Body of pancreas (tissue), 4 donors: ENCODE results near the gene AGAP1. TPM values are rescaled to one million over a fixed set of nuclear protein-coding genes. Genes with fewer than 3 reads are reported as not detected.

Experiments used
- ATAC-seq: fragments of 150-250 bp; one replicate; pipeline ENCODE4 v1.9.1; 2016
- DNase-seq, 4 donors: peaks; one replicate each; pipeline ENCODE4 v3.0.0-alpha.2; 2019
- H3K27ac ChIP-seq, 4 donors: fragments of 200-600 bp; sonication (generic); 1 replicate in 3 of 4; 2 replicates in 1 of 4; pipeline versions ENCODE4 v1.5.1 to v1.6.1; 2016 to 2019; ENCODE audit warnings: mild to moderate bottlenecking in 1 of 4, mixed read lengths in 1 of 4, moderate library complexity in 1 of 4
- H3K27me3 ChIP-seq, 2 donors: fragments of 200-600 bp; sonication (generic); one replicate each; pipeline ENCODE4 v1.6.0; 2016; ENCODE audit warnings: mild to moderate bottlenecking in 1 of 2
- H3K36me3 ChIP-seq, 2 donors: fragments of 200-600 bp; sonication (generic); replicated peaks in 1 of 2; 2 replicates each; pipeline ENCODE4 v1.5.1; 2016; ENCODE audit warnings: low read depth in 2 of 2; ENCODE audit not compliant: insufficient read depth in 1 of 2
- H3K4me1 ChIP-seq: fragments of 200-600 bp; sonication (generic); one replicate; pipeline ENCODE4 v1.6.0; 2016
- H3K4me3 ChIP-seq, 2 donors: fragments of 200-600 bp; sonication (generic); 1 replicate in 1 of 2; 2 replicates in 1 of 2; pipeline ENCODE4 v1.5.1; 2016 to 2019
- H3K9me3 ChIP-seq, 3 donors: fragments of 200-600 bp; sonication (generic); 1 replicate in 2 of 3; 2 replicates in 1 of 3; pipeline ENCODE4 v1.5.1; 2016
- CTCF ChIP-seq, 7 experiments: fragments of 450-650 bp in 4 of 7; fragments of 200-600 bp in 3 of 7; sonication (generic) in 3 of 7; IDR thresholded peaks; one replicate each; pipeline ENCODE4 v1.5.1; 2016 to 2019; ENCODE audit warnings: antibody characterized with exemption in 7 of 7
- POLR2A ChIP-seq, 3 donors: fragments of 450-650 bp; IDR thresholded peaks; one replicate each; pipeline ENCODE4 v1.6.1; 2016; ENCODE audit warnings: antibody characterized with exemption in 3 of 3, mild to moderate bottlenecking in 2 of 3
- WGBS, 2 donors: methylation state at CpG; one replicate each; pipeline ENCODE4 v1.1.5; 2017; 5-methylcytosine and 5-hydroxymethylcytosine counted together
- intact Hi-C: fragments of 100-400 bp; cut with DNase I; formaldehyde crosslinking; loops from one replicate; pipeline ENCODE4 v1.15.1; 2023
- total RNA-seq, 2 donors: library from RNA; depleted of rRNA; stranded (reverse); fragments of >200 nt; gene quantifications; one replicate each; pipeline ENCODE4 v1.1.0, GENCODE V29; 2016

Gene AGAP1
- total RNA-seq, 2 donors from 2014 or later = 21.3 to 32.6 TPM

GRCh38 chr2:236161531-236161930 is 667.7 kb downstream of the AGAP1 start:
- 59 to 68% methylated on average over 5 to 12 of the region's 12 CpGs for WGBS, 2 donors
- peaks cover 3 to 44% of the 10 kb centered on the region in 2 donors for H3K27me3 ChIP-seq
- TF ChIP-seq POLR2A (IDR thresholded peaks at IDR 0.05) (peak in 1 of 3 donors; percentile 3), CTCF (IDR thresholded peaks at IDR 0.05) (no peak)
- intact Hi-C loops = no loop called here
- no peak for ATAC-seq
- no peaks in the 10 kb centered on the region for H3K9me3 ChIP-seq
- no peak overlapping the region for H3K27ac ChIP-seq
- no peak overlapping the region for H3K4me3 ChIP-seq
- H3K4me1 ChIP-seq = peaks cover 37% of the 10 kb centered on the region
- H3K36me3 ChIP-seq = no peaks in the 10 kb centered on the region
- no peak for DNase-seq

- Histone ChIP-seq H3K36me3 (no peaks in the 10 kb centered on the region), H3K27me3 (peaks cover 9 to 51% of the 10 kb centered on the region in 2 donors), H3K4me3 (no peak overlapping the region), H3K27ac (no peak overlapping the region), H3K9me3 (no peaks in the 10 kb centered on the region), H3K4me1 (peaks cover 44% of the 10 kb centered on the region)
- 24% methylated on average over 14 to 16 of the region's 16 CpGs for WGBS, 2 donors
- intact Hi-C loops = no loop called here
- TF ChIP-seq POLR2A (IDR thresholded peaks at IDR 0.05) = no peak
- TF ChIP-seq CTCF (IDR thresholded peaks at IDR 0.05) = no peak
- no peak for ATAC-seq
- DNase-seq = no peak
Measured at GRCh38 chr2:236162031-236162845, 668.4 kb downstream of the AGAP1 start.

- Histone ChIP-seq H3K9me3 (no peaks in the 10 kb centered on the region), H3K4me3 (no peak overlapping the region), H3K4me1 (peaks cover 52% of the 10 kb centered on the region), H3K27ac (no peak overlapping the region), H3K36me3 (no peaks in the 10 kb centered on the region), H3K27me3 (peaks cover 12 to 58% of the 10 kb centered on the region in 2 donors)
- TF ChIP-seq CTCF (IDR thresholded peaks at IDR 0.05) (no peak), POLR2A (IDR thresholded peaks at IDR 0.05) (no peak)
- ATAC-seq = no peak
- DNase-seq = no peak
- intact Hi-C loops = no loop called here
- WGBS, 2 donors = 11 to 15% methylated on average over 8 to 32 of the region's 33 CpGs
Measured at GRCh38 chr2:236162882-236163470, 669.1 kb downstream of the AGAP1 start.

GRCh38 chr2:236163471-236164200 is 669.8 kb downstream of the AGAP1 start:
- WGBS, 2 donors = 4% methylated on average over 59 of the region's 59 CpGs; no CpG with 5 or more reads in 1 of the 2 donors
- H3K4me3 ChIP-seq = no peak overlapping the region
- peaks cover 58% of the 10 kb centered on the region for H3K4me1 ChIP-seq
- peaks cover 12 to 65% of the 10 kb centered on the region in 2 donors for H3K27me3 ChIP-seq
- TF ChIP-seq CTCF (IDR thresholded peaks at IDR 0.05) (no peak), POLR2A (IDR thresholded peaks at IDR 0.05) (no peak)
- ATAC-seq (no peak), DNase-seq (no peak)
- H3K27ac ChIP-seq = no peak overlapping the region
- no peaks in the 10 kb centered on the region for H3K9me3 ChIP-seq
- intact Hi-C loops = no loop called here
- no peaks in the 10 kb centered on the region for H3K36me3 ChIP-seq
